GM12873 (cell line): ENCODE data around the gene UROS.

Source experiments
- TF ChIP-seq, protein P1 (sequence below): IDR thresholded peaks from 2 replicates; pipeline ENCODE4 v1.5.1; 2012; ENCODE audit warnings: low read depth, mild to moderate bottlenecking, moderate library complexity, low read length, control low read depth; ENCODE audit not compliant: insufficient read depth; ENCODE audit errors: missing control alignments

The UROS gene

DNA sequence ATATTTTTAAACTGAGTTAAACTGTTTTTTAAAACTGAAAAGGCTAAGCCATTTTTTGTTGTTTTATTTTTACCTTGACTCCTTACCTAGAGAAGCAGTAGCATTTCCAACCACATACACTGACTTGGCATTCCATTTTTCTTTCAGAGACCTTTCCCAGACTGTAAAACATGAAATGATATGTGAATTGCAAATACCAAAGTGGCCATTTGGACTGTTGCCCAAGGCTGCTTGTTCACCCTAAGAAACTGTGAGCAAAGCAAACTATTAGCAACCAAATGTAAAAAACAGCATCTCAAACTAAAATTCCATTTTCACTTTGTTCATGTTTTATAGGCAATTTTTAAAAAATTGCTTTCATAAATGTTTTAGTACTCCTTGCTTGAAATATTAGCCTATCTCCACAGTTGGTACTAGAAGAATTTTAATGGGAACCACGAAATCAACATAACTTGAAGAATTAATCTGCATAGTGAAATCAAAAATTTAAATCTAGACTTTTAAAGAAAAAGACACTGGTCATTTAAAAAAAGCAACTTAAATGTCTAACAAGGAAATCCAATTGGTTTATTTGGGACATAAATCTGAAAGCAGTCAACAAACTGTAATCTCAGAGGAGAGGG is 10.8 kb downstream of the UROS start:
- TF ChIP-seq, protein P1, sequence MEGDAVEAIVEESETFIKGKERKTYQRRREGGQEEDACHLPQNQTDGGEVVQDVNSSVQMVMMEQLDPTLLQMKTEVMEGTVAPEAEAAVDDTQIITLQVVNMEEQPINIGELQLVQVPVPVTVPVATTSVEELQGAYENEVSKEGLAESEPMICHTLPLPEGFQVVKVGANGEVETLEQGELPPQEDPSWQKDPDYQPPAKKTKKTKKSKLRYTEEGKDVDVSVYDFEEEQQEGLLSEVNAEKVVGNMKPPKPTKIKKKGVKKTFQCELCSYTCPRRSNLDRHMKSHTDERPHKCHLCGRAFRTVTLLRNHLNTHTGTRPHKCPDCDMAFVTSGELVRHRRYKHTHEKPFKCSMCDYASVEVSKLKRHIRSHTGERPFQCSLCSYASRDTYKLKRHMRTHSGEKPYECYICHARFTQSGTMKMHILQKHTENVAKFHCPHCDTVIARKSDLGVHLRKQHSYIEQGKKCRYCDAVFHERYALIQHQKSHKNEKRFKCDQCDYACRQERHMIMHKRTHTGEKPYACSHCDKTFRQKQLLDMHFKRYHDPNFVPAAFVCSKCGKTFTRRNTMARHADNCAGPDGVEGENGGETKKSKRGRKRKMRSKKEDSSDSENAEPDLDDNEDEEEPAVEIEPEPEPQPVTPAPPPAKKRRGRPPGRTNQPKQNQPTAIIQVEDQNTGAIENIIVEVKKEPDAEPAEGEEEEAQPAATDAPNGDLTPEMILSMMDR, result no peak

DNA sequence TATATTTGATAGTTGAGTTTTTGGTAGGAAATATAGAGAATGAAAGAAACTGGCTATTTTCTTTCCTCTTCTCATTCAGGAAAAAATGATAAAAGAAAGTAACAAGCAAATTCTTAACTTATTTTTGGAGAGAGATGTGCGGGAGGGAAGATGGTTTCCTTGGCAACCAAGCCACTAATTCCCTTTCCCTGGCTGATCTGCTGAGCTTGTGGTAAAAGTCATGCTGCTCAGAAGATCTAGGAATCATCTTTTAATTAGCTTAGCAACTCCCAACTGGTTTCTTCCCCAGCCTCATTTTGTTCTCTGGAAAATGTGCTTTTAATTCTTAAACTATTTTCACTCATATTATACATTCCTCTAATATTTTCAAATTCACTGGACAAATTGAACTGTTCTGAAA is 11.8 kb downstream of the UROS start:
- TF ChIP-seq, protein P1, result no peak

DNA sequence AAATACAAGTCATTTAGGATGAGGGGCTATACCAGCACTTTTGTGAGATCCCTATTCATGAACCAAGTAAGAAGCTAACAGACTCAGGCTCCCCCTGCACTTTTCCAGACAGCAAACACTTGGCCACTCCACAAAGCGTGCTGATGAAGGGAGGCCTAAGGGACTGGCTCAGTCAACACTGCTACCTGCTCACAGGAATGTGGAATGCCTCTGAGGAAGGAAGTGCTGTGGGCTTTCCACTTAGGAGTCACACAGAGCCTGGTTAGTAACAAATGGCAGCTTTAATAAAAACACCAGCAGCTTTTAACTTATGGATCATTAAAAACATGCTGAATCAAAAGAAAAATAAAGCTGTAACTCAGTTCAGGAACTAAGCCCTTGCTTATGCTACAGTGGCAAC is 15.0 kb downstream of the UROS start:
- TF ChIP-seq, protein P1, result no peak

DNA sequence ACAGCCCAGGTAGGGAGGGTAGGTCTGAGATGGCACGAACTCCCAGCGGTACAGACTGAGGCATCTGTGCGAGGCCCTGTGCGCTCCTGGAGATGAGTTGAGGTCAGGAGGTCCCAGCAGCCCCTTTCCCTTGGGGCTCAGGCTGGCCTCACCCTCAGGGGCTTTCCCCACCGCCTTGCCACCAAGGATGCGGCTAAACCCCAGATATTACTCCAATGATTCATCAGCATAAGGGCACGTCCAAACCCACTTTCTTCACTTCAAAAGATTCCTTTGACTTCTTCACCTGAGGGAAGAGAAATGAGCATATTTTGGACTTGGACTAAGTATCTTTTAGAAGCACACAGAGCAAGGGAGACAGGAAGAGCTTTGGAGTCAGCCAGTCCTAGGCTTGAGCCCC is 20.3 kb downstream of the UROS start:
- TF ChIP-seq, protein P1, result no peak

DNA sequence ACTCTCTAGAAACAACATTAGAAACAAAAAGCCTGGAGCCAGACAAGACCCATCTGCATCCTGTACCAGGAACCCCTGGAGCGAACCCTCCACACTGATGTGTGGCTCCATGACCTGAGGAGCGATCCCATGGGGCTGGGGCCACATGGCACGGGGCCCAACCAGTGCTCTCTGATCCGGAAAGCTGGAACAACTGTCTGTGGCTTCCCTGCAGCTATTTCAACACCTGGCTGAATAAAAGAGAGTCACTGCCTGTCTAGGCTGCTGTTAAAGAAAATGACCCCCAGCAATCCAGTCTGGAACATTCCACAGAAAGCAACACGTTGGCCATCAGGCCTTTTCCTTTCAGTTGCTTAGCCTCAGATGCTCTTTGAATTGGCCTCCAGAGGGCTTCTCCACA is 20.9 kb downstream of the UROS start:
- TF ChIP-seq, protein P1, result no peak

DNA sequence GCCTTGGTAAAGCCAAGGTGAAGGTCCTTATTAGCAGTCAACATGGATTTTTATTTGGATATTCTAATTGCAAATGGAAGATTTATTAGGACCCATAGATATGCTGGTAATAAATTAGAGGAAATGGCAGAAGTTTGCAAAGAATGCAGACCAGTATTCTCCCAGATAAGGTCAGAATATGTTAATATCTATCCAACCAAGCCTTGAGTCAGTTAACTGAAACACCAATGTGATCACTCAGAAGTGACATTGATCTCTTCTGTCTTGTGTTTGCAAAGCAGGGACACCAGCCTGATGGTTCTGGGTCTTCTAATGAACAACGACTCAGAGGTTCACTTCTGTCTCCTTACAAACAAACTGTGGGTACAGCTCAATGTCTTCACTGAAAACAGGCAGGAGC is 21.5 kb downstream of the UROS start:
- TF ChIP-seq, protein P1, result no peak

DNA sequence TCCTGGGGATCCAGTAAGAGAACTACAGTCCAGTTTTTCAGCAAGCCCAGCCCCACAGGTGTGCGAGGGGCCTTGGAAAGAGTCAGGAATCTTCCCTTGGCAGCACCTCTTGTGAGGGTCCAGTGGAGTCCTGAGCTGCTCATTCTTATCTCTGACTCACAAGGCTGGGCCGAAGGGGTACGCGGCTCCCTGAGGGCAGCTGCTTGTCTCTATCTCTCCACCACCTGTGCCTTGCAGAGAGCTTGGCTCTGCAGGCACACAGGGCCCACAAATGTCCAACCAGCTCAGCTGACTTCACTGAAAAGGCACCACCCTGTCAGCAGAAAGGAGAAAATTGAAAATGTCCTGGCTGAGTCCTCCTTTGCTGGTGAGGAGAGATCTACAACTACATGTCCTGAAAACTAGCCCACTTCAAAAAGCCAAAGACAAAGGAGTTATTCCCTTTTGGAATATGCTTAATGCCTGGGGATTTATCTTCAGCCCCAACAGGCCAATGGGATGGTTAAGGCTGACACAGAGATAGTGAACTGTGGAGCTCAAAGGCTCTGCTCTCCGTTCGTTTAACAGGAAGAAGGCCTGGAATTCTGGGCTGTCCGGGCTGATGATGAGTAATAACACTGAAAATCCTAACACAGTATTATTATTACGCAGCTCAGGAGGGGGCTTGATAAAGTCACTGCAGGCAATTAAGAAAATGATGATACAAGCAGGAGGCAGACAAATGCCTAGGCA is 23.4 kb downstream of the UROS start:
- TF ChIP-seq, protein P1, result no peak
